ENCODE measurements around the gene ANKH.

DNA sequence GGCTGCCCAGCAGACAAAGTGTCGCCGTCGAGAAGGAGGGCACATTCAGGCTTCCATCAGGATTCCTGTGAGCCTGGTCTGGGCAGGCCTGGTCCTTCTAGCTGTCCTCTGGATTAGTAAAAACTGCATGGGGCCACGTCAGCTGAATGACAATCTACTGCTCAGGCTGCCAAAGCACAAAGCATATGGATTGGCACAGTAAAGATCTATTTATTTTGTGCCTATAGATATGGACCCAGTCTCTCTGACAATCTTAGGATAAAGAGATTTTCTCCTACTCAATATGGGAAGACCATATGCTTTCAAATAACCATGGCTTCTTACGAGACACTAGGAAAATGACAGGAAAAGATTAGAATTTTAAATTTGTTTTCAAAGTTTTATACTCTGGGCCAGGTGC lies 24.1 kb downstream of the ANKH start:
- TF ChIP-seq, protein P1, sequence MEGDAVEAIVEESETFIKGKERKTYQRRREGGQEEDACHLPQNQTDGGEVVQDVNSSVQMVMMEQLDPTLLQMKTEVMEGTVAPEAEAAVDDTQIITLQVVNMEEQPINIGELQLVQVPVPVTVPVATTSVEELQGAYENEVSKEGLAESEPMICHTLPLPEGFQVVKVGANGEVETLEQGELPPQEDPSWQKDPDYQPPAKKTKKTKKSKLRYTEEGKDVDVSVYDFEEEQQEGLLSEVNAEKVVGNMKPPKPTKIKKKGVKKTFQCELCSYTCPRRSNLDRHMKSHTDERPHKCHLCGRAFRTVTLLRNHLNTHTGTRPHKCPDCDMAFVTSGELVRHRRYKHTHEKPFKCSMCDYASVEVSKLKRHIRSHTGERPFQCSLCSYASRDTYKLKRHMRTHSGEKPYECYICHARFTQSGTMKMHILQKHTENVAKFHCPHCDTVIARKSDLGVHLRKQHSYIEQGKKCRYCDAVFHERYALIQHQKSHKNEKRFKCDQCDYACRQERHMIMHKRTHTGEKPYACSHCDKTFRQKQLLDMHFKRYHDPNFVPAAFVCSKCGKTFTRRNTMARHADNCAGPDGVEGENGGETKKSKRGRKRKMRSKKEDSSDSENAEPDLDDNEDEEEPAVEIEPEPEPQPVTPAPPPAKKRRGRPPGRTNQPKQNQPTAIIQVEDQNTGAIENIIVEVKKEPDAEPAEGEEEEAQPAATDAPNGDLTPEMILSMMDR (IDR thresholded peaks at IDR 0.05 in 8 of 11, conservative IDR thresholded peaks at IDR 0.05 in 3 of 11) = no peak
- TF ChIP-seq POLR2AphosphoS5 (IDR thresholded peaks at IDR 0.05) (no peak), POLR2A (IDR thresholded peaks at IDR 0.05) (no peak)
